ENCODE results near the gene AUTS2.

Gene AUTS2

DNA sequence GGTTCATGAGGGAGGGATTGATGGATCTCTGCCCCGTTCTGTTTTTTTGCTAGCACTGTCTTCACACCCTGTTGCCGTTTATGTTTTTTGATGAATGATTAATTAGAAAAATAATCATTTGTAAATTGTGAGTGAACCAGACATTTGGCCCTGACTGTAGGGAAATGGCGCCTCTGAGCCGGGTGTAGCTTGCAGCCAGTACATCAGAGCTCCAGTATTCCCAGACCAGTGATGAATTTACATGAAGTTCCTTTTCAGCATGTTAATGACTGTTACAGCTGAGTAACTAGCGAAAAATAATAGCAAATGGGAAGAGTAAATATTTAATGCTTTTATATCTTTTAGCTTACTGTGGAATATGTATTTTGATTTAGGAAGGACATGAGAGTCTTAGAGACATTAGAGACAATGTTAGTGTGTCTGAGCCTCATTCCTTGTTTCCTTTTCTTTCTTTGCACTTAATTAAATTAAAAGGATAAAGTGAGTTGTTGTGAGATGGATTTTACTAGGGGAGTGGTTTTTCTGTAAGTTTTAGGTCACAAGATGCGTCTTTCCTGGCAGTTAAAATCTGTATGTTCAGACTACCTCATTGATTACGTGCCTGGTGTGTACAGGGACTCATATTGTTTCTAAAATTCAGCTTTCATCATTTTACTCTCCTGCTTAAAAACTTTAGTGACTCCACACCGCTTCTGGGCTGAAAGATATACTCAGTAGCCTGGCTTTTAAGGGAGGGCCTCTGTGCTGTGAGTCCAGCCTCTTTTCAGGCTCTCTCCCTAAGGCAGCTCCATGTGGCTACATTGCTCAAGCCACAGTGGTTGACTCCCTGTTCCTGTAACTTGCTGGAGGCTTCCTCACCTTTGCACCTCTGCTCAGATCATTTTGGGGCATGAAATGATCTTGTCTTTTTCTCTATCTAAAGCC is 86.4 kb downstream of the AUTS2 start:
- no peak for DNase-seq (ENCODE audit: low read depth in 1 of 2, low spot score in 1 of 2)

DNA sequence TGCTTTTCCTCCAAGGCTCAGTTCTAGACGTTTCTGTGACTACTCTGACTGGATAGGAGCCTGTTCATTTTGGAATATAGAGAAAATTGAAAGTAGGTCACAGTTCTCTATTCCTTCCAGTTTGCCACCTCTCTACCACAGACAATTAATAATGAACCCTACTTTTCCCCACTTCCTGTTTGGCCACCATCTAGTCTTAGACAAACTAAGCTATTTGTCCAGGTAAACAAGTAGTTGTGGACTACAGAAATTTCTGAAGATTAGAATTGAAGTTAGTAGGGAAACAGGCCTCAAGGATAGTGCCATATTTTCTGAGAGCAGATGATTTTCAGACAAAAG is 87.0 kb downstream of the AUTS2 start:
- no peak for DNase-seq (ENCODE audit: low read depth in 1 of 2, low spot score in 1 of 2)

DNA sequence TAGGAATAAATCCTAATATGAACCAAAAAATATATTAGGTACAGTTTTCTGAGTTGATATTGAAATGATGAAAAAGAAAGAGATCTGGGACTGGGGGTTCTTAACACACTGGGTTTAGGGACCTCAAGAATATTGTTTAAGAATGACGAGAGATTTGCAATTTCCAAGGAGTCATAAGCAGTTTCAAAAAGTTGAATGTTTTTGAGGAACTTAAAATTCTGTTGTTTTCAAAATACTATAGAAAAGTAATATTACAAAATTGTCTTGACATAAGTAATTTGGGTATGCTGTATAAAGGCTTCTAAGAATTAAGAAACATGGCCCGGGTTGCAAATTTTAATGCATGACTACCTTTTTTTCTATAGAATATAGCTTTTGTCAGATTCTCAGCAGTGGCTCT is 88.1 kb downstream of the AUTS2 start:
- DNase-seq (ENCODE audit: low read depth in 1 of 2, low spot score in 1 of 2) = no peak

DNA sequence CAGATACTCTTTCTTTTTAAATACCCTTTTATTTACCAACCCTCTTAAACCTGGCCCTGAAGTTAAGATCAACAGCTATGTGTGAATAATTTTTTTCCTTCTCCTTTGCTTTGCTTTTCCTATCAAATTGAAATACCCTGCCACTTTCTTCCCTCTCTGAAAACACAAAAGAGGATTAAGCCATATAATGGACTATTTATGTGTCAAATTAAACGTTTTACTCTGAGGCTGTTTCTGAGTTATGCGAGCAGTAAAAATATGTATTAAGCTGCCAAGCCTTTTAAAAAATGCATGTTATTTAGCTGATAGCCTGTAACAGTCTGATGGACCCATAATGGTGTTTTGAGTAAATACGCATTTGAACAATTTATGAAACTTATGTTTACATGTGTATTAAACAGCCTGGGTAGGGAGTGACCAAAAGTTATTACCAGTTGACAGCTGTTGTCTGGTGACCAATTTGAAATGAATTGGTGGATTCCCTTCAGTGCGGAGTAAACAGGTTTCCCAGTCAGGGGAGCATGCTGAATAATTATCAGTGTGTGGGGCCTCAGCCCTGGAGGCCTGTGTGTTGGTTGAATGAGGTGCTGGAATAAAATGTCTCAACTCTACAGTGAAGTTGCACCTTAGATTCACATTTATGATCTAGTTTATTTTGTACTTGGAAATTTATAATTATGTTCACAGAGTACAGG is 89.6 kb downstream of the AUTS2 start:
- no peak for DNase-seq (ENCODE audit: low read depth in 1 of 2, low spot score in 1 of 2)

DNA sequence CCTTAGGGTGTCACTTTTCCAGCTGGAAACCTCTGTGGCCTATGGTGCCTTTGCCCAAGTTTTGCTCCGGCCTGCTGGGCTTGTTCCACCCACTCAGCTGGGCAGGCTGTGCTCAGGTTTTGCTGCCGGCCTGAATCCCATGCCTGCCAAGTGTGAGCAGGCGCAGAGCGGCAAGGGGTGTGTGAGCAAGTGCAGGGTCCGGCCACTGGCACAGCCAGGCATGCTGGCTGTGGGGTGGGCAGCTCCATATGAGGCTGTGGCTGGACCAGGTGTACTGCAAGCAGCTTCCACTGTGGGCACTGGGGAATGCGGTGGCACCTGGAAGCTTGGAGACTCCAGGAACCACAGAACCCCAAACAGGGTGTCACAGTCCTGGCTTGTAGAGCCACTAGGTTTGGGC is 92.1 kb downstream of the AUTS2 start:
- no peak for DNase-seq (ENCODE audit: low read depth in 1 of 2, low spot score in 1 of 2)

DNA sequence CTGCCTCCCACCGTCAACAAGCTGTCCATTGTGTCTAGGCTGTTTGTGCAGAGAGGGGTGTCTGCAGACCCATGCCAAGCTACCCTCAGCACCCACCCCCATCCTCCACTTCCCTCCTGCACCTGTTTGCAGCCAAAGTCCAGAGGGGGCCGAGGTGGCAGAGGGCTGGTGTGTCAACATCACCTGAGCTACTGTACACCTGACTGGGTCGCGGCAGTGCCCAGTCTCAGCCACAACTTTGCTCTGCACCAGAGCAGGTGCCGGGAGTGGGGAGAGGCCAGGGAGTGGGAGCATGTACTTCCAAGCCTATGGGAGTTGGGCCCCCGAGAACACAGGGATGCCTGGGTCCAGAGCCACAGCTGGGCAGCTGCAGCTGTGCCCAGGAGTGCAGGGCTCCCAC is 93.1 kb downstream of the AUTS2 start:
- DNase-seq (ENCODE audit: low read depth in 1 of 2, low spot score in 1 of 2) = no peak

DNA sequence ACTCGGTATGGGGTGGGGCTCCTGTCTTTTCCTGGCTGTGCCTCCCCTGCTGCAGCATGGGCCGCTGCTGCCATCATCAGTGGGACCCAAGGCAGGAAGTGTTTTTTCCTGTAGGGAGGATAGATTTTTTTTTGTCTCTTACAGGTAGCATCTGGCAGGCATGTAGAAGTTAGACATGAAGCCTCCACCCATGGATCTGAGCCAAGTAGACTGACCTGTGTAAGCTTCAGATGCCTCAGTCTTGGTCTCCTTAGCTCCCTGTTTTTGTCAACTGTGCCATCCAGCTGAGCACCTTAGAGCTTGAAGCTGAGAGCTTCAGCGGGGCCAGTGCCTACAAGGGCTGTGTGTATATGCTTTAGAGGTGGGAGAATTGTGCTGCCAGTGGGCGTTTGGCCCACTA is 93.5 kb downstream of the AUTS2 start:
- DNase-seq (ENCODE audit: low read depth in 1 of 2, low spot score in 1 of 2) = no peak

DNA sequence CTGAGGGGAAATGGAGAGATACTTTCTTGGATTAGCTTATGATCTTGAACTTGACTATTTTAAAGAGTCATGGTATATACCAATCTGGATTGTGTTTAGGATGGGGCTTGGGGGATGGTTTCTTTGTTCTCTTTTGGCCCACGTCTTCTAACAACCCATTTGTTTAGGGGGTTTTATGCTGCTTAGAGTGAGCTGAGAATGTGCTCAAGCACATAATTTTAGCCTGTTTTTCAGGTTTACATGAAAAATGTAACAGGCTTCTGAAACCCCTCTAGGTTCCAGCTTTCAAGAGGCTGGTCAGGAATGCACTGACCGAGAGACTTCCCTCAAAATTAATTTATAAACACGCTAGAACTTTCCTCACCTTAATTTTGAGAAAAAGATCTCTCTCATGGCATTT is 94.3 kb downstream of the AUTS2 start:
- DNase-seq (ENCODE audit: low read depth in 1 of 2, low spot score in 1 of 2) = no peak

DNA sequence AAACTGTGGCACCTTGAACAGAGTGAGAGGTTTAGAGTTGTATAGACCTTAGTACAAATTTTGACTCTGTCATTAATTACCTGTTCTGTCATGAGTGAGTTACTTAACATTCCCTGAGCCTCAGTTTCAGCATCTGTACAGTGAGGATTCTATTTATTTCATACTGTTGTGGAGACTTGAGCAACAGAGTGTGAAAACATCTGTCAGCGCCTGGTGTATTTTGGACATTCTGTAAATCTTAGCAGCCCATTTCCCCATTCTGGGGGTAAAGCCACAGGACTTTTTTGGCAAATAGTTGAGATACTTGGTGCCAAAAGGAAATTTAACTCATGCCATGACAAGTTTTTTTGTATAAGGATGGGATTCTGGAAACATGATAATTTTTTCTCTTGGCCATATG is 94.8 kb downstream of the AUTS2 start:
- no peak for DNase-seq (ENCODE audit: low read depth in 1 of 2, low spot score in 1 of 2)

DNA sequence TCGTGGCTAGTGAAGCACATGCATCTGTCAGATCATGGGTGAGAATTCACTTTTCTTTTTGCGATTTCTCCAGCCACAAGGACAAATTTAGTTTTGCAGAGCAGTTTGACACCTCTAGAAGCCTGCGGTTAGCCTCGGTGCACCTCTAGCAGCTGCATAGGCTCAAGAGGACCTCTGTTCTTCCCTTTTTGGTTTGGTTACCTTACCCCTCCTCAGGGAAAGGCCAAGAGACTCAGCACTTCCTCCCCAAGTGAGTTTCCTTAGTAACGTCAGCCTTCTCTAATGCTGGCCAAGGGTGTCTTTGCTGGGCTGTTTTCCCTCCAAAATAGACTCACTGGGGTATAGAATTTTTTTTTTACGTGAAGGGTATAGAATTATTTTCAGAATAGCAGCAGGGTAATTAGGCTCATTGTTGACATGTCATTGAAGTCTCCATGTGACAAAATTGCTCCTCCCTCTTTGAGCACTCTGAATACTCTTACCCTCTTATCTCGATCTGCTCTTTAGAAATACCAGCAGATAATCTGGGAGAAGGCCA is 97.8 kb downstream of the AUTS2 start:
- no peak for DNase-seq (ENCODE audit: low read depth in 1 of 2, low spot score in 1 of 2)

DNA sequence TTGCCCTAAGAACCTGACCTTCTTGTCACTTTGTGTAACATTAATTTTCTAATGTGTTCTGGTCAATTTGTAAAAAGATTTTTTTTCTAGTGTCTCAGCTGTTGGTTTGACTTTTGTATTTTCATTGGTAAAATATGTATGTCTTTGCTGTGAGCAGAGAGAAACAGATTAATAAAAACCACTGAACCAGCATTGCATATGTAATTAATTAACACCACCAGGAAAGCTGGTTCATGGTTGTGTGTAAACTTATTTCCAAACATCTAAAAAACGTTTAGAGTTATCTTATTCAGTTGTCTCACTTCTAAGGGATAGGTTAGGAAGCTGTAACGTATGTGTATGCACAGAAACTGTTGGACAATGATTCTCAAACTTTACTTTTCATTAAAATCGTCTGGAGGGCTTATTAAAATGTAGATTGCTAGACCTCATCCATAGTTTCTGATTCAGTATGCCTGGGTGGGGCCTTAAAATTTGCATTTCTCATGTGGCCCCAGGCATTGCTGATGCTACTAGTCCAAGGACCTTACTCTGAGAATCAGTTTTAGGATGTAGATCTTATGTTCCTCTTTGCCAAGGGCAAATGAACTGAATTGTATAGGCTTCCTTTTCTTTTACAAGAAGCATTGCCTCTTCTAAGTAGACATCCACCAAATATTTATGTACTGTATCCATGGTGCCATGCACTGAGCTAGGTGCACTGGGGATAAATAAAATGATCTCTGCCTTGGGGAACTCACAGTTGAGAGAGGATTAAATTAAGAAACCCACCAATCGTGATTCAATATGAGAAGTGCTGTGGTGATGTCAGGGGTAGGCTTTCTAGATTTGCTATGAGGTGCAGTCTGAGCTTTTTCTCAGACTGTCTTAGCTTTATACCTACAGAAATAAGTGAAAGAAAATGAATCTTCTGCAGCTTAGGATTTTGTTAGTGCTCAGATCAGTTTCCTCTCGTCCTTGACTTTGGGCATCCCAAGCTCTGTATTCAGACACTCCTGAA is 98.7 kb downstream of the AUTS2 start:
- DNase-seq (ENCODE audit: low read depth in 1 of 2, low spot score in 1 of 2) = no peak

DNA sequence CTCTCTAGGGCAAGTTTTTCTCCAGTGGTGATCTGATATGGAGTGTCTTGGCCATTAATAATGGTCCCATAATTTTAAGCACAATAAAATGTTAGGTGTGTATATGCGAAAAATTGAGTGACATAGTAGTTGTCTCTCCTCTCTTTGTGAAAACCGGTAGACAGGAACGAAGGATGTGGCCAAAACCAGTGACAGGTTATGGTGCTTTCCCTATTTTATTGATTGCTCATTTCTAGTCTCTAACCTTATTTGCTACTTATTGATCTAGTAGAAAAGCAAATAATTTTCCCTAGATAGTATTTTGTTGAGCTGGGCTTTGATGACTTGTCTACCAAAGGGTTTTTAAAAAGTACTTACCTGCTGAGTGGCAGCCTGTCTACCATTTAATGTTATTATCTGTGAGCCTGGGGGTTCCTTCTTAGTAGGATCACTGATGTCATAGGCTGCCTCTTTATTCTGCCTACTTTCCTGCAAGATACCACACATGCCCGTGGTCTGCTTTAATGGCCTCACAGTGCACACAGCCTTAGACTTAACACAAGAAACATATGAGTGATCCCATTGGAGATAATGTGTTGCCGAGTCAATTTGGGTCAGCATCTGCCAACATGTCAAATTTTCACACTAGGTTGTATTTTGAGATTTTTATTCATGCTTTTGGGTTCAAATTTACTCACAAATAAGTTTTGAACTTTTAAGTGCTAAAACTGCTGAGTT is 100.0 kb downstream of the AUTS2 start:
- DNase-seq (ENCODE audit: low read depth in 1 of 2, low spot score in 1 of 2) = no peak

DNA sequence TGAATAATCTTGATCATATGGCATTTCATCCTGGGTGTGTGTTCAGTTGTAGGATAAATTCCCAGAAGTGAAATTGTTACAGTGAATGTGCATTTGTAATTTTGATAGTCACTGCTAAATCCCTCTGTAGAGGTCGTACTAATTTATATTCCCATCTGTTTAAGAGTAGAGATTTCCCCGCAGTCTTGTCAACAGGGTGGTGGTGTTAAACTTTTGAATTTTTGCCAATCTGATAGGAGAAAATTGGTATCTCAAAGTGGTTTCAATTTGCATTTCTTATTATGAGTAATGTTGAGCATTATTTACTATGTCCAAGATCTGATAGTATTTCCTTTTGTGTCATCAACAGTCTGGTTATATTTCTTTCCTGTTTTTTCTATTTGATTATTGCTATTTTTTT is 101.7 kb downstream of the AUTS2 start:
- no peak for DNase-seq (ENCODE audit: low read depth in 1 of 2, low spot score in 1 of 2)

DNA sequence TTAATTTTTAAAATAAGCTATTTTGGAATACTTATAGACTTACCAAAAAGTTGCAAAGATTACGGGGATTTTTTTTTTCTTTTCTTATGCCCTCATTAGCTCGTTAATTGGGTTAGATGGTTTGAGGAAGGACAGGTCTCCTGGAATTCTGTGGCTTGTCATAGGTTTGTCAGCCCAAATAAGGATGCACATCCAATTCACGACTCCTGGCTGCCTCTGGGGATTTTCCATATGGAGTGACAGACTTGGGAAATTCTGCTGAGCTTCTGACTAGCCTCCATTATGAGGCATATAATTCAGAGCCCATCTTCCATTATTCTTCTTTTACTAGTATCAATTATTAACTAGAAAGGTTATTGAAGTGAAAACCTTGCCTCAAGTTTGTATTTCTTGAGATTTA is 102.1 kb downstream of the AUTS2 start:
- DNase-seq (ENCODE audit: low read depth in 1 of 2, low spot score in 1 of 2) = no peak

DNA sequence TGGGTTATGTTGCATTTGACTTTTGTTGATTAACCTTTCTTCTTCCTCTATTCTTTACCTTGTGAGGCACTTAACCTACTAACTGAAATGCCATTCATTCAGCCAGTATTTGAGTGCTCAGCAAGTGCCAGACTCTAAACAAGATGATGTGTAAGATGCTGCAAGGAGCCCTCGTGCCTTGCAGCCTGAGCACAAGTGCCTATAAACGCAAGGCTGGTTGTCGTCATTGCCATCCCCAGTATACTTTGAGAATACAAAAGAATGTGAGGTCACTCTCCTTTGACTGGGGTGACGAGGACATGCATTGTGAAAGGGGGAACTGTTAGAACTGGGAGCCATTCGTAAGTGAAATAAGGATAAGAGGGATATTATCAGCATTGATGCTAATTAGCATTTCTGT is 103.0 kb downstream of the AUTS2 start:
- DNase-seq (ENCODE audit: low read depth in 1 of 2, low spot score in 1 of 2) = no peak

DNA sequence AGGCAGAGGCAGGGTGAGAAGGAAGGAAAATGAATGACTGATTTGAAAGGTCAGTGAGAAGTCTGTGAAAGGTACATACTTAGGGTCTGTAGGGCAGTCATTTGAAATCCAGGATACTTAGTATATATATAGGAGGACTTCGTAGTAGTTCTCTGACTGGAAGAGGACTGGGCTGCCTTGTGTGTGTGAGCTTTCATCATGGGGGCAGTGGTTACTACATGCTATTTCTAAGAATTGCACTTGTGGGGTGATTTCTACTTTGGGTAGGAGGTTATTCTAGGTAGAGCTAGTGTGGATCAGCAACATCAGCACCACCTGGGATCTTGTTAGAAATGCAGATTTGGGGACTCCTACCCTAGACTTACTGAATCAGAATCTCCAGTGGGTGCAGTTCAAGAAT is 104.1 kb downstream of the AUTS2 start:
- DNase-seq (ENCODE audit: low read depth in 1 of 2, low spot score in 1 of 2) = no peak

DNA sequence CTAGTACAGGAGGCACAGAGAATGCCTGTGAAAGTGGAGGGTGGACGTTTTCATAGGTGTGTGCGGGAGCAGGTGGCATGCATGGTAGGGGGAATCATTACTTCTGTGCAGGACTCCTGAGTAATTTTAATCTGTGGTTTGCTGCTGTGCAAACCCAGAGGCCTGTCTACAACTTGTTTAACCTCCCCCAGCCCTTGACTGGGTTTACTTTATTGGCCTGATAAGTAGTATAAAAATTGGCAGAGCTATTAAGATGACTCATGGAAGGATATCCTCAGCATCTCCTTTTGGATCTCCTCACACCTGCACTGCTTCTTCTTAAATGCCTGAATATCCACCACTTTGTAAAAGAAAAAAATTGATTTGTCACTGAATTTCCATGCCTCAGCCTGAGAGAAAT is 104.8 kb downstream of the AUTS2 start:
- no peak for DNase-seq (ENCODE audit: low read depth in 1 of 2, low spot score in 1 of 2)

DNA sequence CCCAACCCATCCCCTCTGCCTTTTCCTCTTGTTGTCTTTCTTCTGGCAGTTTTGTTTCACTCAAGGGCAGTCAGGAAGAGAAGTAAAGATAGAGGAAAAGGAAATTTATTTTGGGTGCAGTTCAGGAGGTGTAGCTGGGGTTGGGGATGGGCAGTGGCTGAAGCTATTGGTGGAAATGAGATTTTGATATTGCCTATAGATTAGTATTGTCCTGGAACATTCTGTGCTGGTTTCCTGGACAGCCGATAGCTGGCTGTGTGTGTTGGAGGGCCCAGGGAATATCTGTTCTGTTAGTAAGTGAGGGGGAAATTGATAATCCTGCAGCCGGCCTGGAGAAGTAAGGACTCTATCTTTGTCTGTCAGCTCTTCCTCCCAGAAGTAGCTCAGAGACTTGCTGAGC is 107.8 kb downstream of the AUTS2 start:
- DNase-seq (ENCODE audit: low read depth in 1 of 2, low spot score in 1 of 2) = no peak

DNA sequence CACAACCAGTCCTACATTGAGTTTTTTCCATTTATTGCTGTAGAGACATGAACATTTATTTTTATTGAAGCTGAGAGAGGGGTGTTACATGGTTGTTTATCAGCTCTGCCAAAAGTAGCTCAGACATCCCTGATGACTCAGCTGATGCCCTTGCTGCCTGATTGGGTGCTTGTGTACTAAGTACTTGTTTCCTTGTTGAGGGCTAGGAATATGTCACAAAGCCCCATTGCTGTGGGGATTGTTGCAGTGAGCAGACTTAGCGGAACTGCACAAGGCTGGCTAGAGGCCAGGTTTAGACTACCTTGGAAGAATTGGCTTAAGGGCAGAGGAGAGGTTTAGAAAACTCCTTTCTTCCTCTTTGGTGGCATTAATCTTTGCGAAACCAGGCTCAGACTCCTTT is 110.6 kb downstream of the AUTS2 start:
- DNase-seq (ENCODE audit: low read depth in 1 of 2, low spot score in 1 of 2) = no peak

DNA sequence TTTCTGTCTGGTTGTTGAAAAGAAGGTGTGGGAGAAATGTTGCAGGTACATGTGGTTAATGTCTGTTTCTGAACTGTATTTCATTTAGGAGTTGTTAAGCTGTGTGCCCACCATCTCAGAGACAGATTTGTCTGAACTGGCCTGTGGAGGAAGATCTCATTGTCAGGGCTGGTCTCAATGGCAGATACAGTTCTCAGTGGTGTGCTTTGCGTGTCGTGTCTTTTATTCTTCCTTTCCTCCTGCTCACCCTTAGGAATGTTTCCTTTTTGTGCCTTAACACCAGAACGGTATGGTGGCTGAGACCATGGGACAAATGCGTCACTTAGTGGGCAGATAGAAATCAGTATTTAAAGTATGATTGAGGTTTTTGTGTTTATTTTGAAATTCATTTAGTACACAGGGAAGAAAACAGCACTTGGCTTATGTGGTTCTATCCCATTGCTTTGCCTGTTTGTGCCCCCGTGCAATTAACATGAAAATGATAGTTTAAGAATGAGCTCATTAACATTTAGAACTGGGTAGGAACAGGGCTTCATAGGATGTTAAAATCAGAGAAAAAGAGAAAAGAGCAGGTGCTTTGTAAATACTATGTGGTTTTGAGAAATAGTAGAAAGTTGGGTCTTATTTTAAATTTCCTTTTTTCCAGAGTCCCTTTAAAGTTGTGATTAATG is 112.6 kb downstream of the AUTS2 start:
- no peak for DNase-seq (ENCODE audit: low read depth in 1 of 2, low spot score in 1 of 2)
